ENCODE results near the gene CNR2. TPM values are rescaled to one million over a fixed set of nuclear protein-coding genes. Genes with fewer than 3 reads are reported as not detected.
"Not testable (repeated sequence)": the region's sequence is repeated elsewhere in the genome, so short reads cannot be mapped to it uniquely, and the experiment has no call there.

The CNR2 gene
- total RNA-seq, 2 donors from 2014 or later: not detected

DNA sequence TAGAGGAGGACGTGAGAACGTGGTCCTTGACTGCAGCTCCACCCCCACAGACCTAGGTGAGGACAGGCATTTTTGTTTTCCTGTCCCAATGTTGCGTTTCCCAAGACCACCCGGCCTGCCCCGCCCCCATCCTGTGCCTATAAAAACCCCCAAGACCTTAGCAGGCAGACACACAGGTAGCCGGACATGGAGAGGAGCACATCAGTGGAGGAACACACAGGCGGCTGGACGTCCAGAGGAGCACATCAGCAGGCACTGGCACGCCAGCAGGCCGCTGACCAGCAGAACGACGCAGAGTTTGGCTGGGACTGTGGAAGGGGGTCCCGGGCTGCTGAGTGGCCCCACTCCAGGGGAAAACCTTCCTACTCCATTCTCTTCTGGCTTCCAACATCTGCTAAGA is 75.3 kb downstream of the CNR2 start:
- H3K27me3 ChIP-seq (ENCODE audit: control insufficient read depth, insufficient read depth, low read length, poor library complexity, severe bottlenecking): peaks cover 35% of the 10 kb centered on the region
- H3K9ac ChIP-seq (ENCODE audit: extremely low read depth, low read length, poor library complexity, severe bottlenecking): no peak overlapping the region
- Mint-ChIP-seq H3K9me3 (no peaks in the 10 kb centered on the region), H3K4me3 (peak overlapping the region; percentile 54), H3K36me3 (ENCODE audit: low read depth) (no peaks in the 10 kb centered on the region), H3K27me3 (ENCODE audit: insufficient read depth) (peaks cover 30% of the 10 kb centered on the region), H3K27ac (no peak overlapping the region), H3K4me1 (peaks cover 7% of the 10 kb centered on the region)
- H3K9me3 ChIP-seq (ENCODE audit: control insufficient read depth, low read length): no peaks in the 10 kb centered on the region
- peak overlapping the region; percentile 67 for H3K4me3 ChIP-seq (ENCODE audit: low read length)
- WGBS, 2 experiments (ENCODE audit: insufficient coverage in 1 of 2, insufficient read length in 1 of 2): 30 to 31% methylated on average over 11 to 13 of the region's 13 CpGs
- no peaks in the 10 kb centered on the region for H3K36me3 ChIP-seq (ENCODE audit: control insufficient read depth, insufficient read depth, low read length)
- DNase-seq: peak; percentile 51
- H3K4me1 ChIP-seq (ENCODE audit: control insufficient read depth, insufficient read depth, low read length): no peaks in the 10 kb centered on the region
- TF ChIP-seq, protein P1, sequence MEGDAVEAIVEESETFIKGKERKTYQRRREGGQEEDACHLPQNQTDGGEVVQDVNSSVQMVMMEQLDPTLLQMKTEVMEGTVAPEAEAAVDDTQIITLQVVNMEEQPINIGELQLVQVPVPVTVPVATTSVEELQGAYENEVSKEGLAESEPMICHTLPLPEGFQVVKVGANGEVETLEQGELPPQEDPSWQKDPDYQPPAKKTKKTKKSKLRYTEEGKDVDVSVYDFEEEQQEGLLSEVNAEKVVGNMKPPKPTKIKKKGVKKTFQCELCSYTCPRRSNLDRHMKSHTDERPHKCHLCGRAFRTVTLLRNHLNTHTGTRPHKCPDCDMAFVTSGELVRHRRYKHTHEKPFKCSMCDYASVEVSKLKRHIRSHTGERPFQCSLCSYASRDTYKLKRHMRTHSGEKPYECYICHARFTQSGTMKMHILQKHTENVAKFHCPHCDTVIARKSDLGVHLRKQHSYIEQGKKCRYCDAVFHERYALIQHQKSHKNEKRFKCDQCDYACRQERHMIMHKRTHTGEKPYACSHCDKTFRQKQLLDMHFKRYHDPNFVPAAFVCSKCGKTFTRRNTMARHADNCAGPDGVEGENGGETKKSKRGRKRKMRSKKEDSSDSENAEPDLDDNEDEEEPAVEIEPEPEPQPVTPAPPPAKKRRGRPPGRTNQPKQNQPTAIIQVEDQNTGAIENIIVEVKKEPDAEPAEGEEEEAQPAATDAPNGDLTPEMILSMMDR (conservative IDR thresholded peaks at IDR 0.05): no peak
- no peak overlapping the region for H3K27ac ChIP-seq (ENCODE audit: low read depth, low read length)

DNA sequence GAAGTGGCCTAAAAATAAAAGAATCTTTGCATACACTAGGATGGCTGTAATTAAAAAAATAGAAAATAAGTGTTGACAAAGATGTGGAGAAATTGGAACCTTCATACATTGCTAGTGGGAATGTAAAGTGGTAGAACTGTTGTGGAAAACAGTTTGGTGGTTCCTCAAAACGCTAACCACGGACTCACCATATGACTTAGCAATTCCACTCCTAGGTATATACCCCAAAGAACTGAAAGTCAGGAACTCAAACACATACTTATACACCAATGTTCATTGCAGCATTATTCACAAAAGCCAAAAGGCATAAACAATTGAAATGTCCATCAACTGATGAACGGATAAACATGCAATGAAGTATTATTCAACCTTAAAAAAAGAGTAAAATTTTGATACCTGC is 77.1 kb downstream of the CNR2 start:
- Mint-ChIP-seq H3K4me3 (no peak overlapping the region), H3K36me3 (ENCODE audit: low read depth) (no peaks in the 10 kb centered on the region), H3K27ac (no peak overlapping the region), H3K4me1 (peaks cover 7% of the 10 kb centered on the region), H3K9me3 (no peaks in the 10 kb centered on the region), H3K27me3 (ENCODE audit: insufficient read depth) (peaks cover 15% of the 10 kb centered on the region)
- H3K4me3 ChIP-seq (ENCODE audit: low read length): no peak overlapping the region
- peaks cover 21% of the 10 kb centered on the region for H3K27me3 ChIP-seq (ENCODE audit: control insufficient read depth, insufficient read depth, low read length, poor library complexity, severe bottlenecking)
- 93% methylated on average over 3 of the region's 3 CpGs; no CpG with 5 or more reads in 1 of the 2 experiments for WGBS, 2 experiments (ENCODE audit: insufficient coverage in 1 of 2, insufficient read length in 1 of 2)
- TF ChIP-seq, protein P1 (conservative IDR thresholded peaks at IDR 0.05): no peak
- DNase-seq: no peak
- H3K9ac ChIP-seq (ENCODE audit: extremely low read depth, low read length, poor library complexity, severe bottlenecking): no peak overlapping the region
- no peaks in the 10 kb centered on the region for H3K9me3 ChIP-seq (ENCODE audit: control insufficient read depth, low read length)
- no peak overlapping the region for H3K27ac ChIP-seq (ENCODE audit: low read depth, low read length)
- H3K4me1 ChIP-seq (ENCODE audit: control insufficient read depth, insufficient read depth, low read length): no peaks in the 10 kb centered on the region
- no peaks in the 10 kb centered on the region for H3K36me3 ChIP-seq (ENCODE audit: control insufficient read depth, insufficient read depth, low read length)

DNA sequence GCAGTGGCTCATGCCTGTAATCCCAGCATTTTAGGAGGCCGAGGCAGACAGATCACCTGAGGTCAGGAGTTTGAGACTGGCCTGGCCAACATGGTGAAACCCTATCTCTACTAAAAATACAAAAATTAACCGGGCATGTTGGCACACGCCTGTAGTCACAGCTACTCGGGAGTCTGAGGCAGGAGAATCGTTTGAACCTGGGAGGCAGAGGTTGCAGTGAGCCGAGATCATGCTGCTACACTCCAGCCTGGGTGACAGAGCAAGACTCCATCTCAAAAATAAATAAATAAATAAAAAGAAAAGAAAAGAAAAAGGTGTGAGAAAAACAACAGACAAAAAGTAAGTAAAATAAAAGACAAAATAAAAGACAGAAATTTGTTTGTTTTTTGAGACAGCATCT is 79.0 kb downstream of the CNR2 start:
- not testable (repeated sequence) for H3K9me3 ChIP-seq (ENCODE audit: control insufficient read depth, low read length); H3K4me3 Mint-ChIP-seq; H3K4me1 Mint-ChIP-seq; H3K36me3 Mint-ChIP-seq (ENCODE audit: low read depth); H3K27ac ChIP-seq (ENCODE audit: low read depth, low read length); H3K9ac ChIP-seq (ENCODE audit: extremely low read depth, low read length, poor library complexity, severe bottlenecking); H3K9me3 Mint-ChIP-seq; DNase-seq; H3K36me3 ChIP-seq (ENCODE audit: control insufficient read depth, insufficient read depth, low read length); H3K4me3 ChIP-seq (ENCODE audit: low read length); H3K4me1 ChIP-seq (ENCODE audit: control insufficient read depth, insufficient read depth, low read length); H3K27ac Mint-ChIP-seq
- peaks cover 21% of the 10 kb centered on the region for H3K27me3 ChIP-seq (ENCODE audit: control insufficient read depth, insufficient read depth, low read length, poor library complexity, severe bottlenecking)
- WGBS, 2 experiments (ENCODE audit: insufficient coverage in 1 of 2, insufficient read length in 1 of 2): 91 to 95% methylated on average over 5 to 6 of the region's 6 CpGs
- H3K27me3 Mint-ChIP-seq (ENCODE audit: insufficient read depth): peaks cover 15% of the 10 kb centered on the region

DNA sequence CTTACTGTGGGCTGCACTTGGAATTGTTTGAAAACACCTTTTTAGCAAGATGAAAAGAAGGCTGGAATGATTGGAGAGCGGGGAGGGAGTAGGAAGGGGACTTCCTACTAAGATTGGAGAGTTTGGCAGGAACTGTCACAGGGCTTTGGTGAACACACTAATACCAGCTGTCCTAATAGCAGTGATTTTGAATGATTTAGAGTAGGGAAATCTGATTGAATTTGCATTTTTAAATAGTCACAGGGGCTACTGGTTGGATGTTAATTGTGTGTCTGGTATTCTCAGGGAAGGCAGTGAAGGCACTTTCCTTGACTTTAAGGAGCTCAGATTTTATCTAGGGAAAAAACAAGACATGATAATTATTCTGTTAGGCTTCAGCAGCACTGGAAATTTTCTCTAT is 85.4 kb downstream of the CNR2 start:
- Mint-ChIP-seq H3K4me1 (peaks cover 12% of the 10 kb centered on the region), H3K27me3 (ENCODE audit: insufficient read depth) (no peaks in the 10 kb centered on the region), H3K9me3 (no peaks in the 10 kb centered on the region), H3K27ac (no peak overlapping the region), H3K36me3 (ENCODE audit: low read depth) (no peaks in the 10 kb centered on the region), H3K4me3 (no peak overlapping the region)
- WGBS, 2 experiments (ENCODE audit: insufficient coverage in 1 of 2, insufficient read length in 1 of 2): 67 to 100% methylated on average over 1 of the region's 1 CpG
- Histone ChIP-seq H3K27me3 (ENCODE audit: control insufficient read depth, insufficient read depth, low read length, poor library complexity, severe bottlenecking) (no peaks in the 10 kb centered on the region), H3K4me3 (ENCODE audit: low read length) (no peak overlapping the region), H3K4me1 (ENCODE audit: control insufficient read depth, insufficient read depth, low read length) (peaks cover 4% of the 10 kb centered on the region), H3K9ac (ENCODE audit: extremely low read depth, low read length, poor library complexity, severe bottlenecking) (no peak overlapping the region), H3K27ac (ENCODE audit: low read depth, low read length) (no peak overlapping the region), H3K9me3 (ENCODE audit: control insufficient read depth, low read length) (no peaks in the 10 kb centered on the region), H3K36me3 (ENCODE audit: control insufficient read depth, insufficient read depth, low read length) (no peaks in the 10 kb centered on the region)
- TF ChIP-seq, protein P1 (conservative IDR thresholded peaks at IDR 0.05): no peak
- no peak for DNase-seq

DNA sequence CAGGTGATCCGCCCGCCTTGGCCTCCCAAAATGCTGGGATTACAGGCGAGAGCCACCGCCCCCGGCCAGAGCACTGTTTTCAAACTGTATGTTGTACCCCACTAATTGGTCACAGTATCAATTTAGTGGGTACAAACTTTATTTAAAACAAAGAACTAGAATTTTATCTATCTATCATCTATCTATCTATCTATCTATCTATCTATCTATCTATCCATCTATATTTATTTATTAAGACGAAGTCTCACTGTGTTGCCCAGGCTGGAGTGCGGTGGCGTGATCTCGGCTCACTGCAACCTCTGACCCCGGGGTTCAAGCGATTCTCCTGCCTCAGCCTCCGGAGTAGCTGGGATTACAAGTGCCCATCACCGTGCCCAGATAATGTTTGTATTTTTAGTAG is 86.6 kb downstream of the CNR2 start:
- not testable (repeated sequence) for H3K4me3 Mint-ChIP-seq; H3K9ac ChIP-seq (ENCODE audit: extremely low read depth, low read length, poor library complexity, severe bottlenecking); H3K9me3 ChIP-seq (ENCODE audit: control insufficient read depth, low read length); H3K27ac Mint-ChIP-seq; H3K36me3 Mint-ChIP-seq (ENCODE audit: low read depth); H3K4me1 ChIP-seq (ENCODE audit: control insufficient read depth, insufficient read depth, low read length); H3K27me3 ChIP-seq (ENCODE audit: control insufficient read depth, insufficient read depth, low read length, poor library complexity, severe bottlenecking); DNase-seq; H3K9me3 Mint-ChIP-seq; H3K27ac ChIP-seq (ENCODE audit: low read depth, low read length); H3K27me3 Mint-ChIP-seq (ENCODE audit: insufficient read depth); H3K36me3 ChIP-seq (ENCODE audit: control insufficient read depth, insufficient read depth, low read length); H3K4me3 ChIP-seq (ENCODE audit: low read length)
- H3K4me1 Mint-ChIP-seq: peaks cover 12% of the 10 kb centered on the region
- WGBS, 2 experiments (ENCODE audit: insufficient coverage in 1 of 2, insufficient read length in 1 of 2): 95 to 96% methylated on average over 7 to 13 of the region's 13 CpGs
